Measurements from ENCODE around the gene STXBP6.

The STXBP6 gene

DNA sequence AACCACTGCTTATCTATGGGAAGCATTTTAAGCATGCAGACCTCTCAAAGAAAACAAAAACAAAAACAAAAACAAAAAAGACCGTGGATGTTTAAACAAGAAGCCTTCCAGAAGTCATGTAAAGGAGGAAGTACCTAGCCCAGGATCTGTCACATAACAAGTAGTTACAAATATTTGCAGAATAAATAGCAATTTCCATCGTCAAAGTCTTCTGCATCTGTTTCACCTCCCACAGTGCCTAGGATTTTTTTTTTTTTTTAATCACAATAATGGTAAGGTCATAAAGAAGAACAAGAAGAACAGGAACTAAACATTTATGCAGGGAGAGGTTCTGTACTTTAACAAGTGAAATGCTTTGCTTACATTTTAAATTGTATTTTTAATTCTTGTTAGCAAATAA lies 2.4 kb upstream of the STXBP6 start:
- no peak for DNase-seq (ENCODE audit: low spot score)

DNA sequence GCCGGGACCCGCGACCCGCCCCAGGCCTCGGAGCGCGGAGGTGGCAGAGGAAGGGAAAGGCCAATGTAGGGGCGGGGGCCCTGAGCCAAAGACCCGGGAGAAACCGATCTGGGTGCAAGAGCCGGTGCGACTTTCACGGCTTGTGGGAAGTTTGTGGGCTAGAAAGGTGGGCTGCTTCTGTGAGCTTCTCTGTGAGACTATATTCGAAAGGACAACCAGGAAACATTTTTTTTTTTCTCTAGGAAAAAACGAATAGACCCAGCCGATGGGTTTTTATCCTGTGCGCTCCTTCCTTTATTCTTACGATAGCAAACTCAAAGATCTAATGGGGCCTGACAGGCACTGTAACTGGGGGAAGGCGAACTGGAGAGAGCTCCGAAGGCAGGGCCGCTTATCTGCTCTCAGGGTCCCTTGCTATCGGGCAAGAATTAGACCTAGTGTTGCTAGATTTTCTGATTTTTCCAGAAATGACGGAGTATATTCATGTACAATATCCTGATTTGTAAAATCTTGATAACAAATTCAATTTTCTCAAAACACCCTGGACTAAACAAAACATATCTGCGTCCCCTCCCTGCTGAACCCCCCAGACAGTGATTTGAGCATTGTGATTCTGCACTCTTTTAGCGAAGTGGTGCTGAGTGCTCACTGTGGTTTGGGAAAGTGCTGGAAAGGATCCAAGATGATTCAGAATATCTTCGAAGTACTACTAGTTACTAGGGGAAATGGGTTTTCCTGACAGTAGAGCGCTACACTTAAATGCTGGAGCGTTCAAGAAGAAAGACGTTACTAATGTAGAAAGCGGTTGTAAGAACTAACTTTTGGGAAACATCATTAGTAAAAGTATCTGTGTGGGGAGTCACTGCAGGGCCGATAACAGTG lies 563 bp upstream of the STXBP6 start:
- DNase-seq (ENCODE audit: low spot score), result peak; percentile 24

DNA sequence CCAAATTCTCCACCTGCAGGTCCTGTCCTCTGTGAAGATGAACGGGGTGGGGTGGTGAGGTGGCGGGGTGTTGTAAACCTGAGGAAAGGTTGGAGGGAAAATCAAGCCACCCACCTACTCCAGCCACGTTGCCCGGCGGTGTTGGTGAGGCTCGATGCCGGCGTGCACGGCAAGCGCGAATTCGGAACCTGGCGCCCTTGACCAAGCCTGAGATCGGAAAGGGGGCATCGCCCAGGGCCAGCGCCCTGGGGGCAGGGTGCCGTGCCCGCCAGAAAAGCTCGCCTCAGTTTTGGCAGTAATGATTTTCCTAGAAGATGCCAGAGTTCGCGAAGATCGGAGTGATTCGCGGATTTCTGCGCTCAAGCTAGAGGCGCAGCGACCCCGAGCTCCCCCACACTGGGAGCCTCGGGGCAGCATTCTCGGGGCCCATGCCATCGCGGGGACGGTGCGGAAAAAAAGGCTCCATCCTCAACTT lies 817 bp downstream of the STXBP6 start:
- DNase-seq (ENCODE audit: low spot score), result peak; percentile 23

DNA sequence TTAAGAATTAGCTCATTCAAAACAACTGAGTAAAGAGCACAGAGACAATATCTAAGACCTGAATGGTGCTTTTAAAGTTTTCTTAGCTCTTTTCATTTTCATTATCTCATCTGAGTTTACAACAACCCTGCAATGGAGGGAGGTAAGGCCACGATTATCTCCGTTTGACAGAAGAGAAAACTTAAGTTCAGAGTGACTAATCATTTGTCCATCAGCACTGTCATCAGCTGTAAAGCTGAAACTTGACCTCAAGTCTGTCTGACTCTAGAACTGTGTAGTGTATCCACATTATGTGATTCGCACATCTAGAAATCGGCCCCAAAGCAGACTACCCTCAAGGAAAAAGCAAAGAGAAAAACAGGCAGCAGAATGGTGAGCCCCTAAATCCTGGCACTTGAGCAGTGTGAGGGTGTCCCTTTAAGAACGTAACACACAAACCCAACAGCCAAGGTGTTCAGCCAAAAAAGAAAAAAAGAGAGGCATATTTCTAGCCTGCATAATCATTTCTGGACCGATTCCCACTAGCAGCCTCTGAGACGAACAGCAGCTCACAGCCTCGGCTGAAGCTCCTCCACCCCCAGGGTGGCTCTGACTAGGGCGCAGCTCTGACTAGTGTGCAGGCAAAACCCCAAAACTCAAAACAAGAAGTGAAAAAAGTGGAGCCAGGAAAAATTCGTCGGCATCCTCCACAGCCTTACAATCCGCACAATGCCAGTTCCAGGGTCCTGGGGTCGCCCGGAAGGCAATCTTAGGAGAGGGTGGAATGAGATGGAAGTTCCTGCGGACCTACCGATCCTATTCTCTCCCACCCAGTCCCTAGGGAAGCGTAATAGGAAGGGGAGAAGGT lies 1.6 kb downstream of the STXBP6 start:
- peak; percentile 62 for DNase-seq (ENCODE audit: low spot score)

DNA sequence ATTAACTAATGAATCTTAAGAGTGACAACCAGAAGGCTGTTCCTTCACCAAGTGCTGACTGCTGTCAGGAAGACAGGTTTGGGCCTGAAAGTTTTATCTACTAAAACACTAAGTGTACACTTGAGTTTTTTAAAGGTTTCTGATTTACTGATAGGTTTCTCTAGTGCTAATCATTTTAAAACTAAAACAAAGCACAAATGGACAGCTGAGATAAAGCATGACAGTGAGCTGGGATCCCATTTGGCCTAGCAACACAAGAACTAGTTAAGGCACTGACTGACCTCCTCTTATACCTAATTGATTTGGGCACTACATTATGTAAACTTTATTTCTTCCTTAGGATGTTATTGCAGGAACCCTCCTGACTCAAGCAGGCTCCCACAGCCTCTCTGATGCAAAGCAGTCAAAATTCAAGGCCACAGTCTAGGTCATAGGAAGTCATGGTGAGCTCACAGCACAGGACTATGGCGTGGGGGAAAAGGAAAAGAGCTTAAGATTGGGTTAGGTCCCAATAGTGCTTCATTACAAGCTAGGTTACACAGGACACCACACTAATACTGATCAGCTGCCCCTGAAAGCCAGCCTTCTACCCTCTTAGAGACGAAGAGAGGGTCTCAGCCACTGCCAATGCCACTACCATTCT lies 3.5 kb downstream of the STXBP6 start:
- DNase-seq (ENCODE audit: low spot score), result no peak

DNA sequence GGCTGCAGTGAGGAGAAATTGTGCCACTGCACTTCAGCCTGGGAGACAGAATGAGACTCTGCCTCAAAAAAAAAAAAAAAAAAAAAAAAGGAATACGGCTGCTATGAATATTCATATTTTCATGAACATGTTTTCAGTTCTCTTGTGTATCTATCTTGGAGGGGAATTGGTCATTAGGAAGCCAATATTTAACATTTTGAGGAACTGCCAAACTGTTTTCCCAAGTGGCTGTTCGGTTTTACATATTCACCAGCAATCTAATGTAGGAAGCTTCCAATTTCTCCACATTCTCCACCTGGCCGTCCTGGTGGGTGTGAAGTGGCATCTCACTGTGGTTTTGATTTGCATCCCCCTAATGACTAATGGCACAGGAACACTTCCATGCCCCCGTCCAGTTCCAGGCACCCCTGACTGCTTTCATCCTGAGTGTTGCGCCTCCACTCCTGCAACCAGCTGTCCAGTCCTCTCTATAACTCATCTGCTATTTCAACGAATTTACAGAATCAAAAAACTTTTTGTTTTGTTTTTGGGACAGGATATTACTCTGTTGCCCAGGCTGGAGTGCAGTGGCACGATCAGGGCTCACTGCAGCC lies 5.7 kb downstream of the STXBP6 start:
- no peak for DNase-seq (ENCODE audit: low spot score)

DNA sequence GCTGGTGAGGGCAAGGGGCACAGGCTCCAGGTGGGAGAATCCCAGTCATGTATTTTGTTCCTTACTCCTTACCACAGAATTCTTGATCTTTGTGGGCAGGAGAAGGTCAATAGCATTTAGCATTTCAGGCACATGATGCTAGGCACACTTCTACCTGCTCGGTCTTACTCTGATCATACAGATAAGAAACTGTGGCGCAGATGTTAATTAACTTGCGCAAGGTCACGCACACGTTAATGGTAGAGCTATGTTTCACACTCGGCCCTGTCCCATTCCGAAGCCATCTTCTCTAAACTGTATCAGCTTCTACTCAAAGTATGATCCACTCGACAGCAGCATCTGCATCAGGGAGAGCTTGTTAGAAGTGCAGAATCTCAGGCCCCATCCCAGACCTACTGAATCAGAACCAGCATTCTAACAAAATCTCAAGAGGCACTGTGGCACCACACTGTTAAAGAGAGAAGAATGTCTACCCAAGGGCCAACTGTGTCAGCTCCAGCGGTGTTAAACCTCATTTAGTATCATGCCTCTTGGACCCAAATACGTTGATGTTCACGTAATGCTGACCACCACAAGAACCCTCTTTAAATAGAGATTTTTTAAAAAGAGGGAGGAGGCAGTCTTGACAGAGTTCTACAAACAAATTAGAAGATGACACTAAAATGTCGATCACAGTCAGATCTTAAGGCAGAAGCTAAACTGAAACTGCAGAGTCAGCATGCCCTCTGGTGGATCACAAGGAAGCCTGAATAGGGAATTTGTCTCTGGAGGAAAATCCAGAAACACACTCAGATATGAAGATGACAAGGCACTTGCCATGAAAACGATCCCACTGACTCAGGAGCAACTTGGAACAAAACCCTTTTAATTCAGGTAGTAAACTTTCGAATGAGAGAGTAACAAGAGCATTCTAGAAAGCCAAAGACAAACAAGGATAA lies 7.3 kb downstream of the STXBP6 start:
- DNase-seq (ENCODE audit: low spot score), result peak; percentile 88

DNA sequence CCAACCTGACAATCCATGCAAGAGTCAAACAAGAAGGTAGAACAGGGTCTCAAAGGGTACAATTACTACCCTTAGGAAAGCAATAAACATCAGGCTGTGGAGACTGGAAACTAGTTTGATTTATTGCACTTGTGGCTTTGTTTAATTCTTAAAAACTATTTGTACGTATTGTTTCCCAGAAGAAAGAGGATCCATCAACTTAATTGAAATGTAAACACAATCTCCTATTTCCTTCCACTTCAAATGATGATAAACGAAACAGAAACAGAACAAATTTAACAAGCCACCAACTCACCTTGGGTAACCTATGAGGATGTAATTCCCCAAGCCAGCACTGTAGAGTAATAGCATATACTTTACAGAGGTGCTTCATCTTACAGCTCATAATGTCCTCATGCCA lies 8.0 kb downstream of the STXBP6 start:
- DNase-seq (ENCODE audit: low spot score), result no peak

DNA sequence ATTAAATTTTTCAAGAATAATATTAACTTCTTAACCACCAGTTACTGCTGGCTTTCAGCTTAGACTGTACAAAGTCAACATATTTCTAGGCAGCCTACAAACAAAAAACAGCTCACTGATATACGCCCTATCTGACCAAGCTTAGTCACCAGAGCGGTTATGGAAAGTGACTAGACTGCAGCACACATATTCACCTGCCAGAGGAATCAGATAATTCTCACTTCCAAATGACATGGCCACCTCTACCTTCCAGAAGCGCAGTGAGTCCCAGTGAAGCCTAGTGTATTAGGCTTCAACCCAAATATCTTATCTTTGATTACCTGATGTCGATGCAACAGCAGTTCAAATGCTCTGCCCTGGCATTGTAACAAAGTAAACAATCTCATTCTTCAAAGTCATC lies 8.5 kb downstream of the STXBP6 start:
- no peak for DNase-seq (ENCODE audit: low spot score)

DNA sequence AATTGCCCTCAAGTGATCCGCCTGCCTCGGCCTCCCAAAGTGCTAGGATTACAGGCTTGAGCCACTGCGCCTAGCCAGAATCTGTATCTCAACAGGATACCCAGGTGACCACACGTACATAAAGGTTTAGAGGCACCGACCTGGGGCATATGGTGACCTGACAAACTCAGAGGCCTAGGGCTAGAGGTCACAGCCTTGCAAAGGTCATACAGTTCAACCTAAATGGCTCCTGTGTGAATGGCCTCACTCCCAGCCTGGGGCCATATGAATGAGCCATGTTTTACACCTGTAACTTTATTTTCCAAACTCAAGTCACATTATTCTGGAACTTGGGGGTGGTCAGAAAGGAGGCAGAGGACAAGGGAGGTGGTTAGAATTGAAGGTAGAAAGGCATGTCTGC lies 10.0 kb downstream of the STXBP6 start:
- no peak for DNase-seq (ENCODE audit: low spot score)

DNA sequence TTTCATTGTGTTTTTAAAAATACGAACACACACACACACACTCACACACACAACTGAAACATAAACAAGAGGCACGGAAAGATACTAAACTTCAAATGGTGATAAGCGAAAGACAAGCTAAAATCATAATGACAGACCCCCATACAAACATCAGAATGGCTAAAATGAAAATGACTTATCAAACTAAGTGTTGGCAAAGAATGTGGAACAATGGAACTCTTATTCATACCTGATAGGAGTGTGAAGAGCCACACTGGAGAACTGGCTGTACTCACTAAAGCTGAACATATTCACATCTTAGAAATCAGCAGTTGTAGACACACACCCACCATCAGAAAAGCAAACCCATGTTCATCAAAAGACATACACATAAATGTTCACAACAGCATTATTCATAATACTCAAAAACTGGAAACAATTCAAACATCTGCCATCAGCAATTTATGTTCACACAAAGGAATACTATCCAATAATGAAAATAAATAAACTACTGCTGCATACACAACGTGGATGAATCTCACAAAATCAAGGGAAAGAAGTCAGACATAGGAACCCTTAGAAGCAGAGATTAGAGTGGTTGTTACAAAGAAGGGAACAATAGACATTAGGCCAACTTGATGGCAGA lies 11.8 kb downstream of the STXBP6 start:
- DNase-seq (ENCODE audit: low spot score), result no peak

DNA sequence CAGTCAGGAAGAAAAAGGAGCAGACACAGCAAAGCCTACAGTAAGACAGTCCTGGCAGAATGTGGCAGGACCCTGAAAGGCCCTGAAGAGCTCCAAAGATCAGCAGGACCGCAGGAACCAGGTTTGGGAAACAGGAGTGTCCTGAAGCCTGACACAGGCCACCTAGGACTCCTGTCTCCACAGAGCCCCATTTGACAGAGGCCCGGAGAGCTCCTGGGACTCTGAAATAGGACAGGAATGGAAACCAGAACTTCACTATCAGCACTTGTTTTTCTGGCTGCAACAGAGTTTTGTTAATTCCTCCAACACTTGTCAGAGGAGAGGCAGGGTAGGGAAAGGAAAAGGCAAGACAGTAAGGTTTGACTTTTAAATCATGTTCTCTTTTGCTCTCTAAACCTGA lies 12.9 kb downstream of the STXBP6 start:
- DNase-seq (ENCODE audit: low spot score), result no peak

DNA sequence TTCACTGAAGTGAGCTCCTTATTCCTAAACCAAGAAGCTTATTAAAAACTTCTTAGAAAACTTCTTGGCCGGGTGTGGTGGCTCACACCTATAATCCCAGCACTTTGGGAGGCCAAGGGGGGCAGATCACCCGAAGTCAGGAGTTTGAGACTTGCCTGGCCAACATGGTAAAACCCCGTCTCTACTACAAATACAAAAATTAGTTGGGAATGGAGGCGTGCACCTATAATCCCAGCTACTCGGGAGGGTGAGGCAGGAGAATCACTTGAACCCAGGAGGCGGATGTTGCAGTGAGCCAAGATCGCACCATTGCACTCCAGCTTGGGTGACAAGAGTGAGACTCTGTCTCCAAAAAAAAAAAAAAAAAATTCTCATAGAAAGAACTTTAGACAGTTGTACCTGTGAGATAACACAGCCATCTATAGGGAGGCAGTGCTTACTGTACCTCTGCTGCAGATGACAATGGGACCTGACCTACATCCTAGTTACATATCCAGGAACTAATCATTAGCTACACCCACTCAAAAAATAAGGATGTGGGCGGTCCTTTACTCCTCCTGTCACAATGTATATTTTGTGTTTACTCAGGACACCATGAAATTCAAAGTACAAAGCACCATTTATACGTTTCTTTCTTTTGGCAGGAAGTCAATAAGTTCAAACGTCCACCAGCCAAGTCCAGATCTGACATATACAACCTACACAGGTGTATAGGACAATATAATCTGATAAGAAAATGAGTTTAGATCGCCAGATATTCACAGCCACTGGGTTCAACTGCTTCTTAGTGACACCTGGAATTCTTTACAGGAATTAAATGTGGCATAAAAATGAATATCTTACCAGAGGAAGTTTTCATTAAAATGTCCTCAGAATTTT lies 14.9 kb downstream of the STXBP6 start:
- no peak for DNase-seq (ENCODE audit: low spot score)

DNA sequence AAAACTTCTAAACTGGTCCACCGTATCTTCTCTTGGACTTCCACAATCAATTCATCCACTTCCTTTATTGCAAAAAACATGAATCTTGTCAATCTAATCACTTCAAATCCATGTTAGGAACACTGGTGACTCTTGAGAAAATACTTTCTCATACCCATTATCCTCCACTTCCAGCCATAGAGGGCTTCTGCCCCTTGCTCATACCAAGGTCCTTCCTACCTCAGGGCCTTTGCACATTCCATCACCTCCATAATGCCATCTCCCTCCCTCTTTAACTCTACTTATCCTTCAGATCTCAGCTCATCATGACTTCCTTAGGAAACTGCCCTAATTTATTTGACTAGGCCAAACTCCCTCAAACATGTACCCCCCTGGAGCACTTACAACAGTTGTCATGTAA lies 16.6 kb downstream of the STXBP6 start:
- no peak for DNase-seq (ENCODE audit: low spot score)

DNA sequence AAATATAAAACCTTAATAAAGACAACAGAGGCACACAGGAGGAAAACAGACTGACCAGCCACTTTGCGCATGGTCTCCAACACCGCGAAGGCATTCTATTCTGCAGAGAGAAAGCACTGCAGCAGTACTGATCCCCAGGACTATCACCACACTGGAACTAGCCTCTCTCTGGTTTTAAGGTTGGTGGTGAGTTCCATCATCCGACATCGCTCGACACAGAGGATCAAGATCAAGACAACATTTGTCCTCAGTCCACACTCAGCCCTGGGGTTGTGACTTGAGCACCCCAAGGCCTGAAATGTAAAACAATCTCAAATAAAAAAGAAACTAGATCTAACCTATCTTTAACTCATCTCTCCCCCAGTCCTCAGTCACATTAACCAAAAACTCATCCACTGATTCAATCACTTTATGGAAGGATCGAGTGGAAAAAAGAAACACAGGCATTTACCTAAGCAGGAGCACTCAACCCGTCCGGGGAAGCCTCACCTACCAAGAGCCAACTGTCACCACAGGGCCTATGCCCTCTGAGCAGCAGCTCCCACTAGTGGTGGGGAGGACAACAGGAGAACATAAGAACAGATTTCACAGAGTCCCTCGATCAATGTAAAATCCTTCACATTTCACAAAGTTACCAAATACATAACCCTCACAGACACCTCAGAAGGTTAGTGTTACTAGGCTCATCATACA lies 17.7 kb downstream of the STXBP6 start:
- DNase-seq (ENCODE audit: low spot score), result no peak

DNA sequence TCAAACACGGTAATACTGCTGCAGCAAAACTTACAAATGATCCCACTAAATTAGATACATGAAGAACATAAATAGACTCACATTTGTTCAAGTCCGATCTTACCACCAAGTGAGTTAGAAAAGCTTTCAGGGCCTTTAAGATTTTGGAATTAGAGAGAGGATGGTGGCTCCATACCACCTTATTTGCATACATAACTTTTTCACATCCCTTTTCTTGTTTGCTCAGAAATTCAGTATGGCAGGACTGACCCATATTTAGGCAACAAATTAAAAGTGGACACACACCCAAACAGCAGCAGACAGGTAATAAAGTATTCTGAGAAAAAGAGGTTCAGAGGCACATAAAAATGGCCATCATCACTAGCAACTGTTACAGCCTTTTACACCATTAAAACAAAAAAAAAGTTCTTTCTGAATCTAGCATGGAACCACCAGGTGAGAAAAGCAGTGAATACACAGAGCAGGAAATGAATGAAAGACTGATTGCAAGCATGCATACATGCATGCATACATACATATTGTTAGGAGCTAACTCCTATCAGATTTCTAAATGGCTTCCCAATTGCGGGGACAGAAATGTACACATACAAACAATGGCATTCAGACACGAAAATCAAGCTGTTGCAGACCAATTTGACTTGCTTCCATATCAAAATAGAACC lies 23.3 kb downstream of the STXBP6 start:
- DNase-seq (ENCODE audit: low spot score), result no peak

DNA sequence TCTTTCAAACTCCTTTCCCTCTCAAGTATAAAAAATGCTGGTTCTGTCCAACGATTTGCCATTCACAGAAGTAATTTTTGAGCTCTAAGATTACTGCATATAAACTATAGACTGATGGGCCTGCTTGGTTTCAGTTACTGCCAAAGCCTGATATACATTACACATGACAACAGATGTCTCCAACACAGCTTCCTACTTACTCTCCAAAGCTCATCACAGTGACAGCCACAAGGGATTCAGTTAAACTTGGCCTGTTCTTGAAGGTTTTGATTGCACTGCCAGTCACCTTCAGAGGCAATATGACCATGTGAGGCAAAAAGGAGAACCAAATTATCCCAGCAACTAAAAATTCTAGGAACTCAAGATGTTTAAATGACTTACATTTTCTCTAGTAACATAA lies 30.1 kb downstream of the STXBP6 start:
- DNase-seq (ENCODE audit: low spot score), result no peak

DNA sequence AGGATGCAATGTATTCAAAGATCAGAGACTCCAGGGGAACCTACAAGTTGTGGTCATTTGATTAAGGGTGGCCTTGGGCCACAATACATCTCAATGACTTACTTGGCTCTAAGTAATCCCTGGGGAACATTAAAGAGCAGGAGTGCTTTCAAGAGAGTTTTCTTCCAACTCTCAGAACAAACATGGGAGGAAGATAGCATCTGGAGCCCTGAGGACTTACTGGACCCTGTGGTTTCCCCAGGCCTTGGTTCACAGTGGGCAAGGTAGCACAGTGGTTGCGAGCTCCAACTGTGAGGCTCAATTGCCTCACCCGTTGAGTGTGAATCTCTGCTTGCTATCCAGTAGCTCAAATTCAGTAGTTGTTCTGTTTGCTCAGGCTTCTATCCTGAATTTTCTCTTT lies 32.4 kb downstream of the STXBP6 start:
- no peak for DNase-seq (ENCODE audit: low spot score)

Measured in Ammon's horn (tissue), 1 donor.